ENCODE measurements around the gene SLC17A9.

The SLC17A9 gene

DNA sequence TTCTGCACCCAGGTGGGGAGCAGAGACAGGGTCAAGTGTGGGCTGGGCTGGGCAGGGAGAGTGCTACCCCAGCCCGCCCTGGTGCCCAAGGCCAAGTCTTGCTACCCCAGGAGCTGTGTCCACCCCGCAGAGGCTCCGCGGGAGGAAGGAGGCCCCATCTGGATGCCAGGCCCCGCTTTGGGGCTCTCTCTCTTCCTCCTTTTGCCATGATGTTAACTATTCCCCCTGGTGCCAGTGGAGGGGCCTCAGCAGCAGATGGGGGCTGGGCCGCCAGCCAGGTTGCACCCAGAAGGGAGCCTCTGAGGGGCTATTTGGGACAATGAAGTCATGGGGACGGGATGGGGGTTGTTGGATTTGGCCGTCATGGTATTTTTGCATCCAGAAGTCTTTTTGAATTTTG, 9.3 kb downstream of the SLC17A9 start:
- DNase-seq (ENCODE audit: low read depth), result no peak

DNA sequence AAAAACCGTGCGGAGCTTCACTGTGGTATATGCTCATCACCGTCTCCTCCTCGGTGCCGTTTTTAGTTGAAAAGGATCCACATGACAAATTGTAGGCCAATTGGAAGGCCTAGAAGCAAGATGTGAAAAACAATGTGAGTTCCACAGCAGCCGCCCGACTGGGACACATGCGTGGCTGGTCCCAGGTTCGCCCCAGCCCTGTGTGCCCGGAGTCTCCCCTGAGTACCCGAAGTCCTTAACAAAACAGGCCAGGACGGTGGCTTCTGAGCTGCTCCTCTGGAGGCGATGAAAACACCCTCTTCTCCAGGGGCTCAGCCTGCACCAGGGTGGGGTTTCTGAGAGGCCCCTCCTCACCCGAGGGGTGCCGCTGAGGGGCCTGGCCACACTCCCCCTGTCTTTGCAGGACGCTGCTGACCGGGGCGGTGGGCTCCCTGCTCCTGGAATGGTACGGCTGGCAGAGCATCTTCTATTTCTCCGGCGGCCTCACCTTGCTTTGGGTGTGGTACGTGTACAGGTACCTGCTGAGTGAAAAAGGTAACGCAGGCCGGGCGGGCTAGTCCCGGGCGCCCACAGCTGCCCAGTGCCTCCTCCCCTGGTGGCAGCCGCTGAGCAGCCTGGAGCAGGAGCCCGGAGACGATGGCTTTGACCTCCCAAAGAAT, 9.8 kb downstream of the SLC17A9 start:
- H3K4me3 ChIP-seq (replicated peaks; ENCODE audit: low read depth, low read length), result no peak overlapping the region
- TF ChIP-seq, protein P1, sequence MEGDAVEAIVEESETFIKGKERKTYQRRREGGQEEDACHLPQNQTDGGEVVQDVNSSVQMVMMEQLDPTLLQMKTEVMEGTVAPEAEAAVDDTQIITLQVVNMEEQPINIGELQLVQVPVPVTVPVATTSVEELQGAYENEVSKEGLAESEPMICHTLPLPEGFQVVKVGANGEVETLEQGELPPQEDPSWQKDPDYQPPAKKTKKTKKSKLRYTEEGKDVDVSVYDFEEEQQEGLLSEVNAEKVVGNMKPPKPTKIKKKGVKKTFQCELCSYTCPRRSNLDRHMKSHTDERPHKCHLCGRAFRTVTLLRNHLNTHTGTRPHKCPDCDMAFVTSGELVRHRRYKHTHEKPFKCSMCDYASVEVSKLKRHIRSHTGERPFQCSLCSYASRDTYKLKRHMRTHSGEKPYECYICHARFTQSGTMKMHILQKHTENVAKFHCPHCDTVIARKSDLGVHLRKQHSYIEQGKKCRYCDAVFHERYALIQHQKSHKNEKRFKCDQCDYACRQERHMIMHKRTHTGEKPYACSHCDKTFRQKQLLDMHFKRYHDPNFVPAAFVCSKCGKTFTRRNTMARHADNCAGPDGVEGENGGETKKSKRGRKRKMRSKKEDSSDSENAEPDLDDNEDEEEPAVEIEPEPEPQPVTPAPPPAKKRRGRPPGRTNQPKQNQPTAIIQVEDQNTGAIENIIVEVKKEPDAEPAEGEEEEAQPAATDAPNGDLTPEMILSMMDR (IDR thresholded peaks at IDR 0.05; ENCODE audit: low read length, missing control alignments), result no peak

More for the DNA sequence above, 9.3 kb downstream of the SLC17A9 start:
- TF ChIP-seq, protein P1 (IDR thresholded peaks at IDR 0.05; ENCODE audit: low read length, missing control alignments), result no peak
- no peak overlapping the region for H3K4me3 ChIP-seq (replicated peaks; ENCODE audit: low read depth, low read length)

DNA sequence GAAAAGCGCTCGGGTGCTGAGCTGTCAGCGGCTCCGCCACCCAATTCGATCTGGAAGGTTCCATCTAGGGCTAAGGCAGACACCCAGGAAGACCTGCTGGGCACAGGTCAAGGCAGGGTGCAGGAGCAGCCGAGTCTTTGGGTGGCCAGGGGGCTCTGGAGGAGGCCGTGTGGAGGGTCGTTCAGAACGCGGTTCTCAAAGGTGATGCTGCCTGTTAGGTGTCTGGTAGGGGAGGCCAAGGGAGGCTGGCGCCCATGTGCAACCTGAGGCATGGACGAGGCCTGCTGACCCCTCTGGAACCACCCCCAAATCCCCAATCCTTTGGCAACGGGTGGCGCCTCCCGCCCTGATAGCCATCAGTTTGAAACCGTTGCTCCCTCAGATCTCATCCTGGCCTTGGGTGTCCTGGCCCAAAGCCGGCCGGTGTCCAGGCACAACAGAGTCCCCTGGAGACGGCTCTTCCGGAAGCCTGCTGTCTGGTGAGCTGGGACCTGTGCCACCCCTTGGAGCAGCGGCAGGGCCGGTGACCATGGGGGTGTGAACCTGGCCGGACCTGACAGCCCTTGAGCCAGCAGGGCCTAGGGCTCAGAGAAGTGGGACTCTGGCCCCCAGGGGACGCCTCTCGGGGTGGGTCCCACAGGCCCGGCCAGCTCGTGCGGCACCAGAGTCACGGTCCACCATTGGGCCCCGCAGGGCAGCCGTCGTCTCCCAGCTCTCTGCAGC, 10.5 kb downstream of the SLC17A9 start:
- no peak overlapping the region for H3K4me3 ChIP-seq (replicated peaks; ENCODE audit: low read depth, low read length)
- no peak for DNase-seq (ENCODE audit: low read depth)
- TF ChIP-seq, protein P1 (IDR thresholded peaks at IDR 0.05; ENCODE audit: low read length, missing control alignments), result no peak

More for the DNA sequence above, 9.8 kb downstream of the SLC17A9 start:
- no peak for DNase-seq (ENCODE audit: low read depth)

DNA sequence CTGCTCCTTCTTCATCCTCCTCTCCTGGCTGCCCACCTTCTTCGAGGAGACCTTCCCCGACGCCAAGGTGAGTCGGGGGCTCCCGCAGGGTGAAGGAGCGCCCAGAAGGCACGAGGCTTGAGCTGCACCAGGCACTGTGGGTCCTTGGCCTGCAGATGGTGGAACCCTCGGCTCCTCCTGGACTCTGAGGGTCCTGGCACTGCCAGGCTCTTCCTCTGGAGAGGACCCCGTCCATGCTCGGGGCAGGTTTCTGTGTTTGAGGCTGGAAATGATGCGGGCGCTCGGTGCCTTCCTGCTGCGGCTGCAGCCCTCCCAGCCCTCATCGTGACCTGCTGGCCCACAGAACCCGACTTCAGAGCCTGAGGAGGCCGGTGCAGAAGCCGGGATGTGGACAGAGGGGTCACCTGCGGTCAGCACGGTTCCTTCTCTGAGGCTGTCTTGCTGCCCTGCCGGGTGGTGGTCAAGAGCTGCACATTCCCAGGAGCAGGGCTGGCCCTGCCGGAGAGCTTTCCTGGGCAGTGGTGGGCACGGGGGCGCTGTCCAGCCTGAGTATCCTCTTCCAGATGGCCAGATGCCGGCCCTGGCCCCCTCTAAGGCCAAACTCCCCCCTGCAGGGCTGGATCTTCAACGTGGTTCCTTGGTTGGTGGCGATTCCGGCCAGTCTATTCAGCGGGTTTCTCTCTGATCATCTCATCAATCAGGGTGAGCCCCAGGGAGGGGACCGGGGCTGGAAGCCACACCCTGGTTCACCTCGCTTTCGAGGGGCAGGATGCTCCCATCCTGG, 11.3 kb downstream of the SLC17A9 start:
- TF ChIP-seq, protein P1 (IDR thresholded peaks at IDR 0.05; ENCODE audit: low read length, missing control alignments), result no peak
- H3K4me3 ChIP-seq (replicated peaks; ENCODE audit: low read depth, low read length), result no peak overlapping the region
- no peak for DNase-seq (ENCODE audit: low read depth)

DNA sequence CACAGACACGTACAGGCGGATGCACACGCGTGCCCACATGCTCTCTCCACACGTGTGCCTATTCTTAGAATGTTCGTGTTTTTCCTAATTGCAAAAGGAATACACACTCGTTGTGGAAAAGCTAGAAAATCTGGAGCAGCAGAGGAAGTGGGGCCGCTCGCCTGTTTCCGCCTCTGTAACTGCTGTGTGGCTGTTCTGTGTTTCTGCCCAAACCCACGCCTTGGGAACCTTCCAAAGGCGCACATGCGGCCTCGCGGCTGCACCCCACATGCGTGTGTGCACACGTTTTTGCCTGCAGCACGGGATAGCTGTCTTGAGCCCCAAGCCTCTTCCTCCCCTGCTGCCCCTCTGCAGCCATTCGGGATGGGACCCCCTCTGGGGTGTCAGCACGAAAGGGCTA, 12.2 kb downstream of the SLC17A9 start:
- TF ChIP-seq, protein P1 (IDR thresholded peaks at IDR 0.05; ENCODE audit: low read length, missing control alignments), result no peak
- no peak overlapping the region for H3K4me3 ChIP-seq (replicated peaks; ENCODE audit: low read depth, low read length)
- DNase-seq (ENCODE audit: low read depth), result no peak

DNA sequence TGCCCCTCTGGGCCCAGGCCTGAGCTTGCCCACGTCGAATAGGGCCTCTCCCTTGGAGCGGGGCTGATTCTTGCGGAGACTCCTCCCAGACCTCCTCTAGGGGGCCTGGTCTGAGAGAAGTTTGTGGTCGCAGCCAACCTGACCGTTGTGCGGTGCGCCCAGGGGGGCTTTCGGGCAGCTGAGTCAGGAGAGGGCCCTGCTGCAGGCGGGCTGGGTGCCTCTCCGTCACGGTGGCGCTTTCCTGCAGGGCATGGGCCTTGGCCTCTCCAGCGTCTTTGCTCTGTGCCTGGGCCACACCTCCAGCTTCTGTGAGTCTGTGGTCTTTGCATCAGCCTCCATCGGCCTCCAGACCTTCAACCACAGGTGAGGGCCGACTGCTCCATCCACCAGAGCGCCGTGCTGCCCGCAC, 12.9 kb downstream of the SLC17A9 start:
- no peak overlapping the region for H3K4me3 ChIP-seq (replicated peaks; ENCODE audit: low read depth, low read length)
- DNase-seq (ENCODE audit: low read depth), result no peak

More for the DNA sequence above, 12.9 kb downstream of the SLC17A9 start:
- TF ChIP-seq, protein P1 (IDR thresholded peaks at IDR 0.05; ENCODE audit: low read length, missing control alignments), result no peak

Data from fibroblast of pulmonary artery (primary cell).